Neuronal stem cell (in vitro differentiated cells): Measurements from ENCODE around the gene SRCIN1.

Source experiments
- DNase-seq: peaks from one replicate; pipeline ENCODE4 v3.0.0-alpha.2; 2013; ENCODE audit warnings: low spot score
- H2AFZ ChIP-seq: one replicate; pipeline ENCODE4 v1.6.1; 2013; ENCODE audit warnings: mild to moderate bottlenecking, low read length, inconsistent platforms
- H2AK5ac ChIP-seq: 2 replicates; pipeline ENCODE4 v1.6.1; 2013; ENCODE audit warnings: low read depth, mild to moderate bottlenecking, inconsistent platforms, low read length, moderate library complexity, mixed read lengths
- H2BK120ac ChIP-seq: 2 replicates; pipeline ENCODE4 v1.6.1; 2013; ENCODE audit warnings: low read depth, mild to moderate bottlenecking, inconsistent platforms, low read length, moderate library complexity, mixed read lengths
- H2BK12ac ChIP-seq: one replicate; pipeline ENCODE4 v1.6.1; 2013; ENCODE audit warnings: low read length, inconsistent platforms
- H2BK15ac ChIP-seq: 2 replicates; pipeline ENCODE4 v1.6.1; 2013; ENCODE audit warnings: mild to moderate bottlenecking, low read length, inconsistent platforms, mixed read lengths
- H2BK5ac ChIP-seq: one replicate; pipeline ENCODE4 v1.6.1; 2013; ENCODE audit warnings: inconsistent platforms, mild to moderate bottlenecking, low read length, moderate library complexity
- H3K14ac ChIP-seq: one replicate; pipeline ENCODE4 v1.6.1; 2013; ENCODE audit warnings: low read length, inconsistent platforms
- H3K18ac ChIP-seq: 2 replicates; pipeline ENCODE4 v1.6.1; 2013; ENCODE audit warnings: low read length, inconsistent platforms
- H3K23ac ChIP-seq: 2 replicates; pipeline ENCODE4 v1.6.1; 2013; ENCODE audit warnings: low read depth, mild to moderate bottlenecking, mixed read lengths, low read length, inconsistent platforms; ENCODE audit not compliant: poor library complexity
- H3K27ac ChIP-seq: replicated peaks from 3 replicates; pipeline ENCODE4 v1.5.1; 2013; ENCODE audit warnings: low read length, inconsistent platforms
- H3K27me3 ChIP-seq, 3 experiments: 2 replicates each; pipeline ENCODE4 v1.6.1; 2013; ENCODE audit warnings: low read length in 3 of 3, mild to moderate bottlenecking in 2 of 3, inconsistent platforms in 1 of 3, low read depth in 1 of 3, mixed read lengths in 1 of 3, moderate library complexity in 1 of 3; ENCODE audit not compliant: control insufficient read depth in 3 of 3, insufficient read depth in 3 of 3
- H3K36me3 ChIP-seq, 2 donors: replicated peaks in 1 of 2; 2 replicates each; pipeline ENCODE4 v1.6.1; 2013; ENCODE audit warnings: low read length in 2 of 2; ENCODE audit not compliant: control insufficient read depth in 2 of 2, insufficient read depth in 2 of 2
- H3K4ac ChIP-seq: 2 replicates; pipeline ENCODE4 v1.6.1; 2013; ENCODE audit warnings: inconsistent platforms, mild to moderate bottlenecking, low read length, moderate library complexity
- H3K4me1 ChIP-seq, 2 donors: 1 replicate in 1 of 2; 2 replicates in 1 of 2; pipeline ENCODE4 v1.6.1; 2013; ENCODE audit warnings: low read length in 2 of 2, low read depth in 1 of 2; ENCODE audit not compliant: control insufficient read depth in 2 of 2, insufficient read depth in 1 of 2
- H3K4me2 ChIP-seq: one replicate; pipeline ENCODE4 v1.6.1; 2013; ENCODE audit warnings: mild to moderate bottlenecking, low read length, inconsistent platforms; ENCODE audit not compliant: insufficient read depth, poor library complexity, severe bottlenecking
- H3K4me3 ChIP-seq, 2 donors: 2 replicates each; pipeline ENCODE4 v1.5.1; 2013; ENCODE audit warnings: low read length in 2 of 2, mild to moderate bottlenecking in 2 of 2, inconsistent platforms in 1 of 2, moderate library complexity in 1 of 2
- H3K79me1 ChIP-seq: one replicate; pipeline ENCODE4 v1.6.1; 2013; ENCODE audit warnings: low read depth, mild to moderate bottlenecking, inconsistent platforms, low read length, moderate library complexity
- H3K9ac ChIP-seq: one replicate; pipeline ENCODE4 v1.6.1; 2013; ENCODE audit warnings: mild to moderate bottlenecking, low read depth, low read length, inconsistent platforms; ENCODE audit not compliant: poor library complexity
- H3K9me3 ChIP-seq, 2 donors: replicated peaks in 1 of 2; 2 replicates each; pipeline versions ENCODE3 to v1.6.1; 2013; ENCODE audit warnings: low read length in 2 of 2, mild to moderate bottlenecking in 2 of 2, inconsistent platforms in 1 of 2, low read depth in 1 of 2, mixed read lengths in 1 of 2, moderate library complexity in 1 of 2; ENCODE audit not compliant: control insufficient read depth in 2 of 2, insufficient read depth in 1 of 2
- H4K8ac ChIP-seq: one replicate; pipeline ENCODE4 v1.6.1; 2013; ENCODE audit warnings: low read depth, mild to moderate bottlenecking, inconsistent platforms, low read length, moderate library complexity
- H4K91ac ChIP-seq: one replicate; pipeline ENCODE4 v1.6.1; 2013; ENCODE audit warnings: low read length, low read depth, mild to moderate bottlenecking, inconsistent platforms; ENCODE audit not compliant: poor library complexity
- WGBS, 2 donors: extraction: QIAGEN DNeasy Blood & Tissue Kit; methylation state at CpG; one replicate each; pipeline ENCODE4 v1.1.7; 2013; ENCODE audit warnings: missing lambda C conversion rate in 2 of 2, mixed read lengths in 1 of 2; ENCODE audit not compliant: insufficient read length in 2 of 2, insufficient replicate concordance in 1 of 2; ENCODE audit errors: extremely low coverage in 2 of 2; 5-methylcytosine and 5-hydroxymethylcytosine counted together

The SRCIN1 gene

DNA sequence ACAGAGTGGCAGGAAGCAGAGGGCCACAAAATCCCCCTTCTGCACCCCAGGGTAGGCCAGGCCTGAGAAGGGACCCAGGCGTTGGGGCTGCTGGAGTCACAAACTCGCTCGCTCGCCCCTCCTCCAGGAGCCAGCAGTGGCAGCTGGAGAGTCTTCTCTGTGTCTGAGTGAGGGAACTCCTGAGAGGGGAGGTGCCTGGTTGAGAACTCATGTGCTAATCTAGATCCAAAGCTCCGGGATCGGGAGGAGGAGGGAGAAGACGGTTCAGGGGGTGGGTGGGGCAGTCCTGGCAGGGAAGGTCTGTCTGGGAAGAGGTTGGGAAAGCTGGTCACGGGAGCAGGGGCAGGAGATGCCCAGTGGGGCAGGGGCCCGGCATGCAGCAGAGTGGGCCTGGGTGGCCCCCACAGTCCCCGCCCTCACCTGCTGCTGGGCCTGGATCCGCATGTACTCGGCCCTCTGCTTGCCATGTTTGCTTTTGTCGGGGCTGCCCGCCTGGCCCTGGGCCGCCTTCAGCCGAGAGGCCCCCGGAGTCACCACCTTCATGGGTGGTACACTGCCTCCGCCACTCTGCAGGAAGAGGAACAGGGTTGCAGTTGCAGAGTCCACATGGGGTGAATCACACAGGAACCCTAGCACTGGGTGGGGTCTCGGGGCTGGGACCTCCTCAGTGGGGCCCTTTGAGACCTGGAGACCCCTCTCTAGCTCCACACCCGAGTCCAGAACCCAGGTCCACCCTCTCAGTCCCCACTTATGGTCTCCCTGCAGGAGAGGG, 62.2 kb downstream of the SRCIN1 start:
- no peak overlapping the region for H3K4me2 ChIP-seq
- no peak overlapping the region for H3K4me3 ChIP-seq
- H2AK5ac ChIP-seq = peak overlapping the region; percentile 74
- H3K23ac ChIP-seq = no peak overlapping the region
- peaks cover 0 to 3% of the 10 kb centered on the region in 2 donors for H3K36me3 ChIP-seq
- no peak overlapping the region for H3K14ac ChIP-seq
- no peak overlapping the region for H4K8ac ChIP-seq
- H2BK5ac ChIP-seq = peak overlapping the region; percentile 75
- no peaks in the 10 kb centered on the region for H3K4me1 ChIP-seq
- H2AFZ ChIP-seq = no peak overlapping the region
- H4K91ac ChIP-seq = no peak overlapping the region
- no CpG with 5 or more reads among the region's 20 CpGs for WGBS, 2 donors
- H2BK15ac ChIP-seq = no peak overlapping the region
- no peak overlapping the region for H3K27ac ChIP-seq
- H3K27me3 ChIP-seq = no peaks in the 10 kb centered on the region
- no peak overlapping the region for H3K4ac ChIP-seq
- no peak overlapping the region for H2BK120ac ChIP-seq
- no peaks in the 10 kb centered on the region for H3K79me1 ChIP-seq
- H3K9me3 ChIP-seq = no peaks in the 10 kb centered on the region
- no peak for DNase-seq
- no peak overlapping the region for H3K9ac ChIP-seq
- no peak overlapping the region for H2BK12ac ChIP-seq
- H3K18ac ChIP-seq = peak overlapping the region; percentile 48

DNA sequence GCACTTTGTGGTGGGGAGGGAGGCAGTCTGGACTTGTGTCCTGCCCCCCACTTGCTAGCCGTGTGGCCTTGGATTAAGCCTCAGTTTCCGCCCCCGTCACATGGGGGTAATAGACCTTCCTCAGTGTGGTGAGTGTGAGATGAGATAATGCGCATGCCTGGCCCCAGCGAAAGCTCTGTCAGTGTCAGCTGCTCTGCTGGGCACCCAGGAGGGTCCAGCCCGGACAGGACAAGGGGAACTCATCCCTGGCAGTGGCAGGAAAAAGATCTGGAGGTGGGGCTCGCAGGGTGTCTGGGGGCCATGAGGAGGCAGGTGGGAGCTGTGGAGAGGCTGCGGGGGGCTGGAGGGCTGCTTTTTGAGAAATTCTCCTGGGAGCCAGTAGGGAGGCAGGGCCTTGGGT, 63.5 kb downstream of the SRCIN1 start:
- no peaks in the 10 kb centered on the region for H3K36me3 ChIP-seq
- no peak overlapping the region for H2BK15ac ChIP-seq
- H3K4me3 ChIP-seq = no peak overlapping the region
- H3K23ac ChIP-seq = peak overlapping the region; percentile 20
- H3K9me3 ChIP-seq = no peaks in the 10 kb centered on the region
- H3K27me3 ChIP-seq = no peaks in the 10 kb centered on the region
- H2AK5ac ChIP-seq = peak overlapping the region; percentile 56
- H3K4ac ChIP-seq = no peak overlapping the region
- peak overlapping the region; percentile 80 for H3K18ac ChIP-seq
- H3K27ac ChIP-seq = no peak overlapping the region
- no peaks in the 10 kb centered on the region for H3K4me1 ChIP-seq
- no peak overlapping the region for H2BK12ac ChIP-seq
- no peaks in the 10 kb centered on the region for H3K79me1 ChIP-seq
- no peak overlapping the region for H3K9ac ChIP-seq
- peak overlapping the region; percentile 13 for H2BK5ac ChIP-seq
- no peak overlapping the region for H3K4me2 ChIP-seq
- H2AFZ ChIP-seq = no peak overlapping the region
- no peak for DNase-seq
- no peak overlapping the region for H4K91ac ChIP-seq
- no peak overlapping the region for H2BK120ac ChIP-seq
- WGBS, 2 donors = no CpG with 5 or more reads among the region's 8 CpGs
- no peak overlapping the region for H3K14ac ChIP-seq
- no peak overlapping the region for H4K8ac ChIP-seq

DNA sequence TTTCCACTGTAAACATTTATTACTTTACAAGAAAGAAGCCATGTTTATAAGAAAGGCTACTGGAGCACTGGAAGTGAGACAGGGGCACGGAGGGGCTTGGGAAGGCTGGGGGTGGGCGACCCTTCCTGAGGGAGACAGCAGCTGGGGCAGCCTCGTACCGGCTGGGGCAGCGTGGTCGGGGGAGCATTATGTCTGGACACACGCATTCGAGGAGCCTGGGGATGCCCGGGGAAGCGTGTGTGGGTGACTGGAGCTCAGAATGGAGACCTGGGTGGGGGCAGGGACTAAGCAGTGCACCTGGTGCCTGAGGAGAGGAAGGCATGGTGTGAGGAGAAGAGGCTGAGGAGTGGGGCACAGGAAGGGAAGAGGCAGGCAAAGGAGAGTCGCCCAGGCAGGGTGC, 64.5 kb downstream of the SRCIN1 start:
- H2BK5ac ChIP-seq = no peak overlapping the region
- no peak overlapping the region for H2AFZ ChIP-seq
- H3K4me1 ChIP-seq = peaks cover 3 to 5% of the 10 kb centered on the region in 2 donors
- no peak overlapping the region for H3K4me3 ChIP-seq
- no peak overlapping the region for H3K23ac ChIP-seq
- H3K18ac ChIP-seq = peak overlapping the region; percentile 52
- H3K9ac ChIP-seq = no peak overlapping the region
- WGBS, 2 donors = no CpG with 5 or more reads among the region's 11 CpGs
- H4K91ac ChIP-seq = no peak overlapping the region
- H2BK15ac ChIP-seq = no peak overlapping the region
- no peaks in the 10 kb centered on the region for H3K79me1 ChIP-seq
- H3K36me3 ChIP-seq = no peaks in the 10 kb centered on the region
- no peak overlapping the region for H2BK12ac ChIP-seq
- H3K4me2 ChIP-seq = no peak overlapping the region
- no peak overlapping the region for H3K4ac ChIP-seq
- H3K14ac ChIP-seq = no peak overlapping the region
- no peaks in the 10 kb centered on the region for H3K27me3 ChIP-seq
- H3K27ac ChIP-seq = no peak overlapping the region
- no peak overlapping the region for H2AK5ac ChIP-seq
- H2BK120ac ChIP-seq = no peak overlapping the region
- H4K8ac ChIP-seq = no peak overlapping the region
- no peaks in the 10 kb centered on the region for H3K9me3 ChIP-seq
- no peak for DNase-seq

DNA sequence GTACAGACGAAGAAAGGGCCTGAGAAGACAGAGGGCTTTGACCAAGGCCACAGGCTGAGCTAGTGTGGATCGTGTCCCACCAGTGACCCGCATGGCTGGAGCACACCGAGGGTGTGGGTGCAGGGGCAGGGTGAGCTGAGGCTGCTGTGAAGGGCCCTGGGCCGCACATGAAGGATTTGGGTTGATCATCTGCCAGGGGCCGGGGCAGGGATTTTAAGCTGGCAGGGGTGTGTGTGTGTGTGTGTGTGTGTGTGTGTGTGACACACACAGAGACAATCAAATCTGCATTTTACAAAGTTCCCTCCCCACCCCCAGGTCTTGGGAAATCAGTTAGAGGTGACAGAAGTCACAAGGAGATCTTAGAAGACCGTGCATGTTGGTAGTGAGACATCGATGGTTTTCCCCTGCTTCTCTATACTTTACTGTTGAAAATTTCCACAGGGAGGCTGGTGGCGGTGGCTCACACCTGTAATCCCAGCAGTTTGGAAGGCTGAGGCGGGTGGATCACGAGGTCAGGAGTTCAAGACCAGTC, 65.2 kb downstream of the SRCIN1 start:
- no peak overlapping the region for H3K9ac ChIP-seq
- H2AK5ac ChIP-seq = no peak overlapping the region
- no peak overlapping the region for H4K8ac ChIP-seq
- peak overlapping the region; percentile 89 for H3K18ac ChIP-seq
- H2BK15ac ChIP-seq = no peak overlapping the region
- H3K14ac ChIP-seq = no peak overlapping the region
- no peaks in the 10 kb centered on the region for H3K79me1 ChIP-seq
- no peak overlapping the region for H2AFZ ChIP-seq
- H4K91ac ChIP-seq = no peak overlapping the region
- peak overlapping the region; percentile 3 for H3K4ac ChIP-seq
- no peaks in the 10 kb centered on the region for H3K27me3 ChIP-seq
- H2BK5ac ChIP-seq = no peak overlapping the region
- peaks cover 6 to 7% of the 10 kb centered on the region in 2 donors for H3K4me1 ChIP-seq
- no peak for DNase-seq
- H2BK12ac ChIP-seq = peak overlapping the region; percentile 82
- H3K4me2 ChIP-seq = no peak overlapping the region
- no peak overlapping the region for H3K27ac ChIP-seq
- H3K9me3 ChIP-seq = no peaks in the 10 kb centered on the region
- WGBS, 2 donors = no CpG with 5 or more reads among the region's 11 CpGs
- no peak overlapping the region for H3K4me3 ChIP-seq
- no peak overlapping the region for H2BK120ac ChIP-seq
- no peaks in the 10 kb centered on the region for H3K36me3 ChIP-seq
- peak overlapping the region; percentile 31 for H3K23ac ChIP-seq
